OCI-LY1 (cell line): ENCODE data around the gene CSTF2.
"Not testable (repeated sequence)": the region's sequence is repeated elsewhere in the genome, so short reads cannot be mapped to it uniquely, and the experiment has no call there.

Source experiments
- H2AFZ ChIP-seq: fragments of 200-600 bp; sonication (generic), shearing (Covaris generic); 2 replicates; pipeline ENCODE4 v1.6.0; 2014; ENCODE audit warnings: antibody characterized with exemption, mild to moderate bottlenecking, low read length
- H3F3A ChIP-seq: fragments of 200-600 bp; sonication (generic), shearing (Covaris generic); 2 replicates; pipeline ENCODE4 v1.6.0; 2014; ENCODE audit warnings: mild to moderate bottlenecking, antibody characterized with exemption, low read length, moderate library complexity; ENCODE audit not compliant: insufficient read depth
- H3K27ac ChIP-seq: fragments of 200-600 bp; sonication (generic); 2 replicates; pipeline ENCODE4 v1.5.1; 2014; ENCODE audit warnings: low read length, mixed run types, mild to moderate bottlenecking, low read depth; ENCODE audit not compliant: poor library complexity, severe bottlenecking
- H3K27me3 ChIP-seq: fragments of 200-600 bp; sonication (generic); 2 replicates; pipeline ENCODE4 v1.6.0; 2014; ENCODE audit warnings: antibody characterized with exemption, mild to moderate bottlenecking, low read length, moderate library complexity; ENCODE audit not compliant: insufficient read depth
- H3K36me3 ChIP-seq: fragments of 200-600 bp; sonication (generic); 2 replicates; pipeline ENCODE4 v1.6.1; 2014; ENCODE audit warnings: mild to moderate bottlenecking, antibody characterized with exemption, low read length, moderate library complexity, mixed read lengths; ENCODE audit not compliant: insufficient read depth
- H3K4me1 ChIP-seq: fragments of 200-600 bp; sonication (generic); 2 replicates; pipeline ENCODE4 v1.5.1; 2014; ENCODE audit warnings: mild to moderate bottlenecking, low read length, moderate library complexity; ENCODE audit not compliant: insufficient read depth, severe bottlenecking
- H3K4me2 ChIP-seq: fragments of 200-600 bp; sonication (generic), shearing (Covaris generic); 2 replicates; pipeline ENCODE4 v1.6.1; 2014; ENCODE audit warnings: low read length
- H3K4me3 ChIP-seq: fragments of 200-600 bp; sonication (generic); 2 replicates; pipeline ENCODE4 v1.5.1; 2014; ENCODE audit warnings: low read length, low read depth, mild to moderate bottlenecking, mixed read lengths; ENCODE audit not compliant: poor library complexity, severe bottlenecking
- H3K79me2 ChIP-seq: fragments of 200-600 bp; shearing (Covaris generic); 2 replicates; pipeline ENCODE4 v1.6.1; 2016; ENCODE audit warnings: mixed run types, low read length, mixed read lengths; ENCODE audit not compliant: insufficient read depth
- H3K9ac ChIP-seq: fragments of 200-600 bp; sonication (generic), shearing (Covaris generic); 2 replicates; pipeline ENCODE4 v1.6.1; 2014; ENCODE audit warnings: mild to moderate bottlenecking, low read length, mixed read lengths
- H3K9me2 ChIP-seq: fragments of 200-600 bp; sonication (generic), shearing (Covaris generic); 2 replicates; pipeline ENCODE4 v1.6.1; 2014; ENCODE audit warnings: low read depth, mild to moderate bottlenecking, low read length, mixed read lengths
- H3K9me3 ChIP-seq: fragments of 200-600 bp; shearing (Covaris generic); 2 replicates; pipeline ENCODE4 v1.6.1; 2014; ENCODE audit warnings: low read length, mixed read lengths
- H4K20me1 ChIP-seq: fragments of 200-600 bp; sonication (generic), shearing (Covaris generic); 2 replicates; pipeline ENCODE4 v1.6.0; 2016; ENCODE audit warnings: mild to moderate bottlenecking, low read length; ENCODE audit not compliant: insufficient read depth
- CTCF ChIP-seq: fragments of 200-600 bp; sonication (generic), shearing (Covaris generic); IDR thresholded peaks from 2 replicates; pipeline ENCODE4 v1.5.1; 2017; ENCODE audit warnings: mild to moderate bottlenecking, antibody characterized with exemption, low read length, moderate library complexity, mixed read lengths
- EZH2 ChIP-seq: fragments of 200-600 bp; sonication (generic), shearing (Covaris generic); IDR thresholded peaks from 2 replicates; pipeline ENCODE4 v1.8.0; 2017; ENCODE audit warnings: borderline replicate concordance, mixed run types, mild to moderate bottlenecking, antibody characterized with exemption, low read length, moderate library complexity, mixed read lengths

The CSTF2 gene

GRCh38 chrX:100798484-100799214 lies 21.5 kb upstream of the CSTF2 start:
- Histone ChIP-seq H4K20me1 (no peaks in the 10 kb centered on the region), H3K27ac (no peak overlapping the region), H3K79me2 (no peaks in the 10 kb centered on the region), H3K36me3 (no peaks in the 10 kb centered on the region), H3K4me3 (no peak overlapping the region), H3K4me1 (no peaks in the 10 kb centered on the region), H3K9ac (no peak overlapping the region), H3F3A (no peaks in the 10 kb centered on the region), H3K9me3 (no peaks in the 10 kb centered on the region), H2AFZ (no peak overlapping the region), H3K27me3 (no peaks in the 10 kb centered on the region), H3K4me2 (no peak overlapping the region), H3K9me2 (no peaks in the 10 kb centered on the region)
- TF ChIP-seq CTCF = no peak
- TF ChIP-seq EZH2 = no peak

GRCh38 chrX:100802843-100803242 lies 17.3 kb upstream of the CSTF2 start:
- Histone ChIP-seq H3K9ac (no peak overlapping the region), H3K4me3 (no peak overlapping the region), H3K4me1 (no peaks in the 10 kb centered on the region), H2AFZ (no peak overlapping the region), H3K27ac (no peak overlapping the region), H3K79me2 (no peaks in the 10 kb centered on the region), H3F3A (no peaks in the 10 kb centered on the region), H3K4me2 (no peak overlapping the region), H3K27me3 (no peaks in the 10 kb centered on the region), H3K9me3 (no peaks in the 10 kb centered on the region), H3K9me2 (no peaks in the 10 kb centered on the region), H3K36me3 (no peaks in the 10 kb centered on the region), H4K20me1 (no peaks in the 10 kb centered on the region)
- no peak for TF ChIP-seq EZH2
- no peak for TF ChIP-seq CTCF

GRCh38 chrX:100804780-100805179 lies 15.4 kb upstream of the CSTF2 start:
- H2AFZ ChIP-seq = no peak overlapping the region
- H4K20me1 ChIP-seq = no peaks in the 10 kb centered on the region

DNA sequence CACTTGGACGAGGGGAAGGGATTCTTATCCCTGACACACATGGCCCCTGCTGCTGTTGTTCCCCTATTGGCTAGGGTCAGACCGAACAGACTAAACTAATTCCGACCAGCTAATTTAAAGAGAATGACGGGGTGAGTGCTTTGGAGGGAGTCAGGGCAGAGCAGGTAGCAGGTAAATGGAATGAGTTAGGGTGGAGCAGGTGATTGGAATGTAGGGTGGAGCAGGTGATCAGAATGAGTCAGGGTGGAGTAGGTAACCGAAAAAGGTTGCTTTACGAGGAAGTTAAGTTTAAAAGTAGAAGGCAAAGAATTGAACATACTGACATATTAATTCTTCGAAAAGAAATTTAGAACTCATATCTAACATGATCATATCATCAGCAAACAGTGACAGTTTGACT lies 11.9 kb upstream of the CSTF2 start:
- not testable (repeated sequence) for H3K4me1 ChIP-seq, H3K36me3 ChIP-seq, H4K20me1 ChIP-seq, H2AFZ ChIP-seq, H3K27ac ChIP-seq, H3K4me2 ChIP-seq, H3K9ac ChIP-seq, H3K9me3 ChIP-seq, H3K9me2 ChIP-seq, H3F3A ChIP-seq, H3K79me2 ChIP-seq, H3K27me3 ChIP-seq, H3K4me3 ChIP-seq

More at GRCh38 chrX:100804780-100805179, 15.4 kb upstream of the CSTF2 start:
- TF ChIP-seq EZH2 (no peak), CTCF (no peak)
- Histone ChIP-seq H3K79me2 (no peaks in the 10 kb centered on the region), H3K9me2 (no peaks in the 10 kb centered on the region), H3K4me3 (no peak overlapping the region), H3K27me3 (no peaks in the 10 kb centered on the region), H3K9me3 (no peaks in the 10 kb centered on the region), H3K36me3 (no peaks in the 10 kb centered on the region), H3F3A (no peaks in the 10 kb centered on the region), H3K4me2 (no peak overlapping the region), H3K4me1 (no peaks in the 10 kb centered on the region), H3K27ac (no peak overlapping the region), H3K9ac (no peak overlapping the region)
